Activated T-helper 1 cell treated with anti-CD3 and anti-CD28 coated beads, Interleukin-12 subunit alpha, Interleukin-12 subunit beta, Interleukin-2, Interleukin-4 antibody, amounts not matched to agents 30 ng/mL and 10 ng/mL and 1 ng/mL, durations not matched to agents 14 hours and 24 hours and 36 hours (primary cell): ENCODE measurements around the gene RAB40C. TPM values are rescaled to one million over a fixed set of nuclear protein-coding genes. Genes with fewer than 3 reads are reported as not detected.
A peak's percentile ranks its signal among the peaks of the same experiment; 100 is the strongest.

Experiments
- DNase-seq: peaks from one replicate; pipeline ENCODE4 v3.0.0; 2021; ENCODE audit warnings: low spot score
- H3K27ac Mint-ChIP-seq: one replicate; pipeline ENCODE4 v1.8.0; 2021; ENCODE audit warnings: mild to moderate bottlenecking, mixed read lengths
- H3K27me3 Mint-ChIP-seq: one replicate; pipeline ENCODE4 v1.8.0; 2022; ENCODE audit warnings: mild to moderate bottlenecking, moderate library complexity, mixed read lengths; ENCODE audit not compliant: insufficient read depth
- H3K36me3 Mint-ChIP-seq: one replicate; pipeline ENCODE4 v1.8.0; 2021; ENCODE audit warnings: low read depth, mixed read lengths
- H3K4me1 Mint-ChIP-seq: one replicate; pipeline ENCODE4 v1.8.0; 2021; ENCODE audit warnings: low read depth, mixed read lengths
- H3K4me3 Mint-ChIP-seq: one replicate; pipeline ENCODE4 v1.8.0; 2021; ENCODE audit warnings: mild to moderate bottlenecking, moderate library complexity, mixed read lengths
- H3K9me3 Mint-ChIP-seq: one replicate; pipeline ENCODE4 v1.8.0; 2021; ENCODE audit warnings: mixed read lengths
- intact Hi-C: fragments of 100-400 bp; cut with micrococcal nuclease; formaldehyde crosslinking; loops from one replicate; pipeline ENCODE4 v1.15.1; 2024
- total RNA-seq: library from RNA; stranded (reverse); gene quantifications from 2 replicates; pipeline ENCODE4 v1.2.3, GENCODE V29; 2022

RAB40C gene
- total RNA-seq, 1 donor from 2014 or later, result 15.2 TPM

- intact Hi-C loops, result no loop called here
- Mint-ChIP-seq H3K36me3 (no peaks in the 10 kb centered on the region), H3K27ac (no peak overlapping the region), H3K27me3 (no peaks in the 10 kb centered on the region), H3K4me3 (no peak overlapping the region), H3K9me3 (no peaks in the 10 kb centered on the region), H3K4me1 (peaks cover 6% of the 10 kb centered on the region)
- no peak for DNase-seq
Measured at GRCh38 chr16:632486-633335, 42.8 kb downstream of the RAB40C start.

DNA sequence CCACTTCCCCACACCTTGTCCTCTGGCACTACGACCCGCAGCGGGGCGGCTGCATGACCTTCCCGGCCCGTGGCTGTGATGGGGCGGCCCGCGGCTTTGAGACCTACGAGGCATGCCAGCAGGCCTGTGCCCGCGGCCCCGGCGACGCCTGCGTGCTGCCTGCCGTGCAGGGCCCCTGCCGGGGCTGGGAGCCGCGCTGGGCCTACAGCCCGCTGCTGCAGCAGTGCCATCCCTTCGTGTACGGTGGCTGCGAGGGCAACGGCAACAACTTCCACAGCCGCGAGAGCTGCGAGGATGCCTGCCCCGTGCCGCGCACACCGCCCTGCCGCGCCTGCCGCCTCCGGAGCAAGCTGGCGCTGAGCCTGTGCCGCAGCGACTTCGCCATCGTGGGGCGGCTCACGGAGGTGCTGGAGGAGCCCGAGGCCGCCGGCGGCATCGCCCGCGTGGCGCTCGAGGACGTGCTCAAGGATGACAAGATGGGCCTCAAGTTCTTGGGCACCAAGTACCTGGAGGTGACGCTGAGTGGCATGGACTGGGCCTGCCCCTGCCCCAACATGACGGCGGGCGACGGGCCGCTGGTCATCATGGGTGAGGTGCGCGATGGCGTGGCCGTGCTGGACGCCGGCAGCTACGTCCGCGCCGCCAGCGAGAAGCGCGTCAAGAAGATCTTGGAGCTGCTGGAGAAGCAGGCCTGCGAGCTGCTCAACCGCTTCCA, 43.6 kb downstream of the RAB40C start:
- DNase-seq, result no peak
- H3K9me3 Mint-ChIP-seq, result no peaks in the 10 kb centered on the region
- no peaks in the 10 kb centered on the region for H3K27me3 Mint-ChIP-seq
- H3K27ac Mint-ChIP-seq, result no peak overlapping the region
- H3K36me3 Mint-ChIP-seq, result no peaks in the 10 kb centered on the region
- H3K4me3 Mint-ChIP-seq, result peak overlapping the region; percentile 75
- intact Hi-C loops, result no loop called here
- peaks cover 6% of the 10 kb centered on the region for H3K4me1 Mint-ChIP-seq

DNA sequence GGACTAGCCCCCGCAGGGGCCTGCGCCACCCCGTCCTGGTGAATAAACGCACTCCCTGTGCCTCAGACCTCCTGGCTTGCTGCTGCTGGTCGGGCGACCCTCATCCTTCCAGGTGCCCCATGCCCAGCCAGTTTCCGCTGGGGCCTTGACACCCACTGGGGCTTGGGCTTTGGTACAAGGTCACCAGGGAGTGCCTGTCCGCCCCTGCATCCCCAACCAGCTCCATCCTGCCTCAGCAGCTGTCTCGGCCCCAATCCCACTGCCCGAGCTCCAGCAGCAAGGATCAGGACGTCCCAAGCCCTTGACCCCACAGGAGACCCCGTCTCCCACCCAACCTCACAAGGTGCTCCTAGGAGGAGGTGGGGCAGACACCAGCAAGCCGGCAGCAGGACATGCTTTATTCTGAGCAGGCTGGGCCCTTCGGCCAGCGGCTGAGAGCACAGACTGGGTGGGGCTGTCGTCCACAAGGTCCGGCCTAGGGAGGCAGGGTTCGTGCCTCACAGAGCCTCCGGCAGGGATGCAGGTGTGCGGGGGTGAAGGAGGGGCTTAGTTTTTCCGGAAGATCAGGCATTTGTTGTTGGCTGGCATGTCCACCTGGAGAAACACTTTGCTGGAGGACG, 44.3 kb downstream of the RAB40C start:
- Mint-ChIP-seq H3K4me3 (peak overlapping the region; percentile 75), H3K9me3 (no peaks in the 10 kb centered on the region), H3K27me3 (no peaks in the 10 kb centered on the region), H3K4me1 (peaks cover 6% of the 10 kb centered on the region), H3K36me3 (no peaks in the 10 kb centered on the region), H3K27ac (peak overlapping the region; percentile 63)
- DNase-seq, result no peak
- intact Hi-C loops, result no loop called here

DNA sequence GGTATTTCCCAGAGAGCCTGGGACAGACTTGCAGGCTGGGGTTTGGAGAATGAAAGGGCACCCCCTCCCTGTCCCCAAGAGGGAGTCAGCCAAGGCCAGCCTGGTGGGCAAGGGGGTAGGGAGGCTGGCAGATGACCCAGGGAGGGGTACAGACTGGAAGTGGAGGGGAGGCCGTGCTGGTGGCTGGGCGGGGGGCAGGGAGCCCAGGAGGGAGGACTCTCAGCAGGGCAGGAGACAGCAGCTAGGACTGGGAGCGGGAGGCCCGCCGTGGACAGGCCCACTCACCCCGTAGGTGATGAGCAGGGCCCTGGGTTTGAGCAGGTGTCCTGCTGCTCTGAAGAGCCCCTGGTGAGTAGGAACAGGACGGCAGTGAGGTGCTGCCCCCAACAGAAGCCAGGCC, 45.1 kb downstream of the RAB40C start:
- H3K4me3 Mint-ChIP-seq, result peak overlapping the region; percentile 79

DNA sequence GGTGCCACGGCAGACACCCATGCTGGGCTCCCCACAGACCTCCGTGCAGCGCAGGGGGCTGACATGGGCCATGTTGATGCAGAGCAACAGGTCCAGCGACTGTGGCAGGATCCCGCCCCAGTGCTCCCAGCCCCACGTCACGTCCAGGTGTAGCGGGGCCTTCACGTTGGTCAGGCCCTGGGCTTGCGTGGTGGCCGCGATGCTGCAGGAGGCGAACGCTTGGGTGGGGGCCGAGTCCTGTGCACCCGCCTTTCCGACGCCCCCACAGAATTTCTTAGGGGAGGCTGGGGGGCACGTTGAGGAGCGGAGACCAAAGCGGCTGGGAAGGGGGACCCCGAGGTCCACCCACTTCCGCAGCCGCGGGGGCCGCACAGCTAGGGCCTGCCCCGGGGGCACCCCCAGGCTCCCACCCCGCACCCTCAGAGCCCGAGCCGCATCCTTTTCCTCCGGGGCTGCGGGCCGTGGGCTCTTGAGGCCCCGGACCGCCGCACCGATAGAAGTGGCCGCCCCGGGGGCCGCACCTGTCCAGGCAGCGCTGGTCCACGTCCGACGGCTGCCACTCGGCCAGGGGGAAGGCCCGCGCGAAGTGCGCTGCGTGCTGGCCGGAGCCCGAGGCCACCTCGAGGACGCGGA, 45.8 kb downstream of the RAB40C start:
- no peaks in the 10 kb centered on the region for H3K36me3 Mint-ChIP-seq
- no peaks in the 10 kb centered on the region for H3K27me3 Mint-ChIP-seq
- H3K4me1 Mint-ChIP-seq, result peaks cover 6% of the 10 kb centered on the region
- intact Hi-C loops, result loop anchor here (1.0 to 5.0 kb wide), 13 partner anchors 14 to 1522 kb away; partner anchors contain the start of genes AXIN1, CAPN15, CHTF18 and DECR2
- DNase-seq, result no peak
- H3K27ac Mint-ChIP-seq, result no peak overlapping the region
- no peaks in the 10 kb centered on the region for H3K9me3 Mint-ChIP-seq
- H3K4me3 Mint-ChIP-seq, result peak overlapping the region; percentile 85

More for the DNA sequence above, 45.1 kb downstream of the RAB40C start:
- H3K27me3 Mint-ChIP-seq, result no peaks in the 10 kb centered on the region
- peaks cover 6% of the 10 kb centered on the region for H3K4me1 Mint-ChIP-seq
- no peaks in the 10 kb centered on the region for H3K36me3 Mint-ChIP-seq
- intact Hi-C loops, result loop anchor here (5.0 kb wide), 3 partner anchors 152 to 1522 kb away; partner anchors contain the start of genes CHTF18, PGAP6, RPUSD1 and TRAF7
- no peaks in the 10 kb centered on the region for H3K9me3 Mint-ChIP-seq
- no peak for DNase-seq
- H3K27ac Mint-ChIP-seq, result peak overlapping the region; percentile 63

GRCh38 chr16:636206-637080, 46.6 kb downstream of the RAB40C start, which contains the start of gene METTL26:
Gene METTL26 (minus strand): TSS chr16:636305. CDS start chr16:636290, 15 bp downstream.
- no peaks in the 10 kb centered on the region for H3K36me3 Mint-ChIP-seq
- no peaks in the 10 kb centered on the region for H3K27me3 Mint-ChIP-seq
- intact Hi-C loops, result loop anchor here (1.0 to 5.0 kb wide), 14 partner anchors 13 to 1521 kb away; partner anchors contain the start of genes AXIN1, CAPN15, CHTF18 and DECR2
- peaks cover 6% of the 10 kb centered on the region for H3K4me1 Mint-ChIP-seq
- peak within 1 kb of the TSS; percentile 85 for H3K4me3 Mint-ChIP-seq
- H3K27ac Mint-ChIP-seq, result peak within 1 kb of the TSS; percentile 91
- H3K9me3 Mint-ChIP-seq, result no peaks in the 10 kb centered on the region
- DNase-seq, result peak; percentile 91

- no peaks in the 10 kb centered on the region for H3K9me3 Mint-ChIP-seq
- DNase-seq, result peak; percentile 71
- H3K27ac Mint-ChIP-seq, result no peak overlapping the region
- H3K4me1 Mint-ChIP-seq, result peaks cover 6% of the 10 kb centered on the region
- H3K36me3 Mint-ChIP-seq, result no peaks in the 10 kb centered on the region
- peak overlapping the region; percentile 85 for H3K4me3 Mint-ChIP-seq
- H3K27me3 Mint-ChIP-seq, result no peaks in the 10 kb centered on the region
- intact Hi-C loops, result loop anchor here (1.0 to 5.0 kb wide), 8 partner anchors 23 to 1520 kb away; partner anchors contain the start of genes AXIN1, CHTF18, CRAMP1 and DECR2
Measured at GRCh38 chr16:637081-638018, 47.5 kb downstream of the RAB40C start.

DNA sequence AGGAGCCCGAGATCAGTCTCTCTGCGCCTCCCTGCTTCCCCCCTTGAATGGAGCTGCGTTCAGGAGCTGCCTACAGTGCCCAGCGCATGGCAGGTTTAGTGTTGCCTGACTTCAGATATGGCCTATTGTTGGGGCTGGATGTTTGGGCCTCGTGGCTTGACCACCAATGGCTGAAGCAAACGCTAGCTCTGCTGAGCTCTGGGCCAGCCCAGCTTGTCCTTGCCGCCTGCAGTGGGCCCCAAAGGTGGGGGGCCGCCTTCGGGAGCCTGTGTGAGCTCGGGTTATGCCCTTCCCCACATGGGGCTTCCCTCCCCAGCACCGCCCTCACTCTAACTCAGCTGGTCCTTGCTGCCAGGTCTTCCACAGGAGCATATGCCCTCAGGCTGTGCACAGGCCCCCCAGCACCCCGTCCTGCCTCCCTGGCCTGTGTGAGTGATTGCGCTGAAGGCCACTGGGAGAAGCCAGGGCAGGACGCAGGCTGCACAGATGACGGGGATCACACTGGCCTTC, 48.2 kb downstream of the RAB40C start:
- Mint-ChIP-seq H3K9me3 (no peaks in the 10 kb centered on the region), H3K27ac (no peak overlapping the region), H3K4me3 (no peak overlapping the region), H3K36me3 (no peaks in the 10 kb centered on the region), H3K27me3 (no peaks in the 10 kb centered on the region), H3K4me1 (peaks cover 6% of the 10 kb centered on the region)
- intact Hi-C loops, result loop anchor here (2.0 to 5.0 kb wide), 4 partner anchors 149 to 1519 kb away; partner anchors contain the start of genes CHTF18, CRAMP1, IFT140 and PGAP6
- no peak for DNase-seq

DNA sequence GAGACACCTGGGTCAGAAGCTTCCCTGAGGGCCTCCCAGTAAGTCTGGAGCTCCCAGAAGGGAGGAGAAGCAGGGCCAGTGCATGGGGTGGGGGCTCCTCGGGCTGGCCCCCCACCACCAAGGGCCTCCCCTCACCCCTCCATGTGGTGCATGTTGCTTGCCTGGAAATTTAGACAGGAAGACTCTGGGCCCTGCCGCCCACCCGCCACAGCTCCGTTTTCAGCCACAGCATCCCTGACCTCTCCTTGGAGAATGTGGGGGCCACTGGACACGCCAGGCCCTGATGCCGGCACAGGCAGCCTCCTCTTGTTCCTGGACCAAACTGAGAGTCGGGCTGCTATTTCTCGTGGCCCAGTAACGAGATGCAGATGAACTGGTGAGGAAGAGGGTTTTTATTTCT, 49.0 kb downstream of the RAB40C start:
- Mint-ChIP-seq H3K27me3 (no peaks in the 10 kb centered on the region), H3K9me3 (no peaks in the 10 kb centered on the region), H3K36me3 (no peaks in the 10 kb centered on the region), H3K4me3 (no peak overlapping the region), H3K27ac (no peak overlapping the region), H3K4me1 (peaks cover 6% of the 10 kb centered on the region)
- no peak for DNase-seq
- intact Hi-C loops, result loop anchor here (2.0 to 5.0 kb wide), 4 partner anchors 148 to 1518 kb away; partner anchors contain the start of genes CHTF18, CRAMP1, IFT140 and PGAP6

DNA sequence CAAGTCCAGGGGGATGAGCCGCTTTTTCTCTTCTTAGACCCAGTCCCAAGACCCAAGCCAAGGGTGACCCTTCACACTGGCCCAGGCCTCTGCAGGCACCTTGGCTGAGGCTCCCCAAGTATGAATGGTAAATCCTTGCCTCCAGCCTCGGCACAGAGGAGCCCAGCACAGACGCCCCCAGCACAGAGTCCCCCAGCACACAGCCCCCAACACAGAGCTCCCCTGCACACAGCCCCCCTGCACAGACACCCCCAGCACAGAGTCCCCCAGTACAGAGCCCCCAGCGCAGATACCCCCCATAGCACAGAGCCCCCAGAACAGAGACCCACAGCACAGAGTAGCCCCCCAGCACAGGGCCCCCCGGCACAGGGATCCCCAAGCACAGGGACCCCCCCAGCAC, 50.7 kb downstream of the RAB40C start:
- no peak for DNase-seq
- Mint-ChIP-seq H3K27me3 (no peaks in the 10 kb centered on the region), H3K4me1 (peaks cover 6% of the 10 kb centered on the region), H3K27ac (no peak overlapping the region), H3K36me3 (peaks cover 2% of the 10 kb centered on the region), H3K4me3 (peak overlapping the region; percentile 67), H3K9me3 (no peaks in the 10 kb centered on the region)
- intact Hi-C loops, result loop anchor here (1.0 kb wide), 2 partner anchors 9 to 20 kb away; partner anchors contain the start of gene WDR90
